CD4-positive, alpha-beta T cell treated with Interleukin-6 for 4 hours (primary cell): ENCODE data around the gene MSANTD3.
"Not testable (repeated sequence)": the region's sequence is repeated elsewhere in the genome, so short reads cannot be mapped to it uniquely, and the experiment has no call there.

ENCODE experiments used
- DNase-seq: peaks from one replicate; pipeline ENCODE4 v3.0.0-alpha.2; 2020; ENCODE audit warnings: mixed read lengths

Gene MSANTD3

DNA sequence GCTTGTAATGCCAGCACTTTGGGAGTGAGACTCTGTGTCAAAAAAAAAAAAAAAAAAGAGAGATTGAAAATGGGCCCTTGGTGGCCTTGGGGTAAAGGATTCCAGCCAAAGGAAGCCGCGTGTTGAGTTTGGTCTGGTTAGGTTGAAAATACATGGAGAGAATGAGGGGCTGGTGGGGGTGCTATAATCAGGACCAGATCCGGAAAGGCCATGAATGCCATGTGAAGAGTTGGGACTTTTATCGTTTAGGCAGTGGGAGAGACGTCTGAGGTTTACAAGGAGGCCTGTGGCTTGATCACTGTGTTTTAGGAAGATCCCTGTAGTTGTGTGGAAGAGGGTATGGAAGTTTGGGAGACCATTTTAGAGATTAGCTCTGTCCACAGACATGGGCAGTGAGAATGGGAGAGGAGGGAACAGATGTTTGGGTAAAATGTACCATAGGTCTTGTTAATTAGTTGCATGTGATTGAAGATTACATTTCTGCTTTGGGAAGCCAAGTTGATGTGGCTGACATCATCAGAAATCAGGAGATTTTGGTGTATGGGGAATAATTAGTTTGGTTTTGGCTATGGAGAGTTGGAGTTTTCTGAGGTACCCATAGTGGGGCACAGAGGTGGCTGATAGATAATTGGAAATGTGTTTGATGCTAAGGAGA is 3.5 kb downstream of the MSANTD3 start:
- DNase-seq, result no peak

DNA sequence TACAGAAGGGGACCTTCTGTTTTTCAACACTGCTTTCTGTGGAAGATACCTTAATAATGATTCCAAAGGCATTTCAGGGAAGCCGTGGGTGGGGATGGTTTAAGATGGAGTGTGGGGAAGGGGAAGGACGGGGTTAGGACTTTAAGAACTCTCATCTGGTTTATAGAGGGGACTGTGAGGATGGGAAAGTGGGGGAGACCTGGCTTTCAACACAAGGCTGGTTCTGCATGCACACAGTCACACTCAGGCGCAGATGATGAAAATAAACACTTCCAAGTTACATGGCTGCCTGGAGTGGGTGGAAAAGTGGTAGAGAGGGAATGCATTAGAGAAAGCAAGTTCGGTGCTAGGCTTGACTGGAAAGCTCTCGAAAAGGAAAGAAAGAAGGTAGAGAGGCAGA is 4.9 kb downstream of the MSANTD3 start:
- no peak for DNase-seq

DNA sequence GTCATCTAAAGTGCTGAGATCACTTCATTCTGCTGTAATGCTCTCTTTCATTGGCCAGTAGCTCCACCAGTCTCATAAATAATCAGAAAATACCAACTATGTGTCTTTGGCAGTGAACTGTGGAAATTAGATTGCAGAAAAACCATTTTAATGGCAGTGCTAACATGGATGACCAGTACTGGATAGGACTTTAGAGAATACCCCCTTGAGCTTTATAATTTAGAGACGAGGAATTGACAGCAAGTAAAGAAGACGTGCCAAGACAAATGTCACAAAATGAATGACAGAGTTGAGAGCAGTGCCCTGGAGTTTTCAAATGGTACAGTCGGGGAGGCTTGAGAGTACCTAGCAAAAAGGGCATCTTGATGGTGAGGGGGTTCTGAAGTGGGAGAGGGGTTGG is 5.8 kb downstream of the MSANTD3 start:
- DNase-seq, result no peak

DNA sequence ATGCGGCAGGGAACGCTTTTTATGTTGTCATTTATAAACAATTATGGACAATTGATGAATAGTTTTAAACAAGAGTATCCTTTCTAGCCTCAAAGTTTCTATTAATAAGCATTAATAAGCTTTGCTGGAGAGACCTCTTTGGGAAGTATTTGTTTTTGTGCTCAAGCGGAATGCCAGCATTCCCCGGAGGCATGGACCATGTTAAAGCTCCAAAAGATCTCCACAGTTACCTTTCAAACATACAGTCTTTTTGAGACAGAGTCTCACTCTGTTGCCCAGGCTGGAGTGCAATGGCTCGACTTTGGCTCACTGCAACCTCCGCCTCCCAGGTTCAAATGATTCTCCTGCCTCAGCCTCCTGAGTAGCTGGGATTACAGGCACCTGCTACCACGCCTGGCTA is 9.6 kb downstream of the MSANTD3 start:
- no peak for DNase-seq

DNA sequence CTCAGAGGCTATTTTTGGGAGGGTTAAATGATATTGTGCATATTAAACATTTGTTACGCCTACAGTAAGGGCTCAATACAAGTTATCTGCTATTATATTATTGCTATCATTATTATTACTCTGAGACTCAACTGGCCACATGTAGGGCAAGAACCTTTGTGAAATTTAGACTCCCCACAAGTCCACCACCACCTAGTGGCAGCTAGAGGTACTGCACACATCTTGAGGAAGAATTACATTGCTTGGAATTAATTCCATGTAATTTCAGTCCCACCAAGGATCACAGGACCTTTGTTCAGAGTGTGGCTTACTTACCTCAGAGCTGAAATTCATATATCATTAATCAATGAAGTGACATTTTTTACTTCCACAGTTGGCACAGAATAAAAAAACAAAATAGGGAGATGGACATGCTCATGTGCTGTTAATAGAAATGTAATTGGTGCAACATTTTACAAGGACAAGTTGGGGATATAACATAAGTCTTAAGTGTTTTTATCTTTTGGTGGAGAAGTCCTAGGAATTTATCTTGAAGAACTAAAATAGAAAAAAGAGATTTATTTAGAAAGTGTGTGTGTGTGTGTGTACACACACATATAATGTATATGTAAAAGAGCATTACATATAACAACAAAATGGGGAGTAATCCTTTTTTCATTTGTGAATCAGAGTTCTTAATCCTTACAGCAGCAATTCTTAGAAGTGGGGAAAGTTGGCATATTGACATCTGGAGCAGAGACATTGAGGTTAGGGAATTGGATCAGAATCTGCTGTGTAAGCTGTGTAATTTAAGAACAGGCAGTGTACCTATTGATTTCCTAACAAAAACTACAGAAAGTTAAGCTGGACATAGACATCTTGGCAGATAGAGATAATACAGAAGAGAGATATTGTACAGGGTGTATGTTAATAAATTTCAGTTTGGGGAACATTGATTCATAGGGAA is 11.2 kb downstream of the MSANTD3 start:
- DNase-seq, result peak; percentile 77

DNA sequence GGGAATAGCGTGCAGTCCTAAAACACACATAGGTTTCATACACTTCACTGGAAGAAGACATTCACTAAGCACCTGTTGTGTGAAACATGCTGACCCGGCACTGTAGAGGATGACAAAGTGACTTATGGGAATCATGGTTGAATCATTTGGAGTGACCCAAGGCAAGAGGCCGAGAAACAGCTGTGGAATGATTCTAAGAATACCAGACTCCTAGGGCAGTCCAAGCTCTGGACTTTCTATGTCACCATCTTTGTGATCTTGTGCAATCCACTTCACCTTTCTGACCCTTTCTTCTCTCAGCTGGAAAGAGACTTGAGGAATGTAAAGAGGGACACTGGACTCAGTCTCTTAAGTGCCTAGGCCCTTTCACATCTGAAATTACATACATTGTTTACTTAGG is 13.1 kb downstream of the MSANTD3 start:
- DNase-seq, result no peak

DNA sequence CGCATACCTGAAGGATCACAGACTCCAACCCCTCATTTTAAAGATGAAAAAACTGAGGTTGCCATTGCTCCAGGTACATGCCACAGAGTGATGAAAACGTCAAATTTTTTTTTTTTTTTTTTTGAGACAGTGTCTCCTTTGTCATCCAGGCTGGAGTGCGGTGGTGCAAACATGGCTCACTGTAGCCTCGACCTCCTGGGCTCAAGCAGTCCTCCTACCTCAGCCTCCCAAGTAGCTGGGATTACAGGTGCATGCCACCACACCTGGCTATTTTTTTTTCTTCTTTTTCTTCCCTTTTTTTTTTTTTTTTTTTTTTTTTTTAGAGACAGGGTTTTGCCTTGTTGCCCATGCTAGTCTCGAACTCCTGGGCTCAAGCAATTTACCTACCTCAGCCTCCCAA is 13.5 kb downstream of the MSANTD3 start:
- not testable (repeated sequence) for DNase-seq

DNA sequence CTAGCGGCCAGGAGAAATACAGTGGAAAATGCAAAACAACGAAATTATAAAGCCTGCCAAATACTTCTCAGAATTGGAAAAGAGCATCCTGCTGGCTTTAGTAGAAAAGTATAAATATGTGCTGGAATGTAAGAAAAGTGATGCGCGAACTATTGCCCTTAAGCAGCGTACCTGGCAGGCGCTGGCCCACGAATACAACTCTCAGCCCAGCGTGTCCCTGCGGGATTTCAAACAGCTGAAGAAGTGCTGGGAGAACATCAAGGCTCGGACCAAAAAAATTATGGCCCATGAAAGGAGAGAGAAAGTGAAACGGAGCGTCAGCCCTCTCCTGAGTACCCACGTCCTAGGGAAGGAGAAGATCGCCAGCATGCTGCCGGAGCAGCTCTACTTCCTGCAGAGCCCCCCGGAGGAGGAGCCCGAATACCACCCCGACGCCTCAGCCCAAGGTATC is 15.0 kb downstream of the MSANTD3 start:
- no peak for DNase-seq

DNA sequence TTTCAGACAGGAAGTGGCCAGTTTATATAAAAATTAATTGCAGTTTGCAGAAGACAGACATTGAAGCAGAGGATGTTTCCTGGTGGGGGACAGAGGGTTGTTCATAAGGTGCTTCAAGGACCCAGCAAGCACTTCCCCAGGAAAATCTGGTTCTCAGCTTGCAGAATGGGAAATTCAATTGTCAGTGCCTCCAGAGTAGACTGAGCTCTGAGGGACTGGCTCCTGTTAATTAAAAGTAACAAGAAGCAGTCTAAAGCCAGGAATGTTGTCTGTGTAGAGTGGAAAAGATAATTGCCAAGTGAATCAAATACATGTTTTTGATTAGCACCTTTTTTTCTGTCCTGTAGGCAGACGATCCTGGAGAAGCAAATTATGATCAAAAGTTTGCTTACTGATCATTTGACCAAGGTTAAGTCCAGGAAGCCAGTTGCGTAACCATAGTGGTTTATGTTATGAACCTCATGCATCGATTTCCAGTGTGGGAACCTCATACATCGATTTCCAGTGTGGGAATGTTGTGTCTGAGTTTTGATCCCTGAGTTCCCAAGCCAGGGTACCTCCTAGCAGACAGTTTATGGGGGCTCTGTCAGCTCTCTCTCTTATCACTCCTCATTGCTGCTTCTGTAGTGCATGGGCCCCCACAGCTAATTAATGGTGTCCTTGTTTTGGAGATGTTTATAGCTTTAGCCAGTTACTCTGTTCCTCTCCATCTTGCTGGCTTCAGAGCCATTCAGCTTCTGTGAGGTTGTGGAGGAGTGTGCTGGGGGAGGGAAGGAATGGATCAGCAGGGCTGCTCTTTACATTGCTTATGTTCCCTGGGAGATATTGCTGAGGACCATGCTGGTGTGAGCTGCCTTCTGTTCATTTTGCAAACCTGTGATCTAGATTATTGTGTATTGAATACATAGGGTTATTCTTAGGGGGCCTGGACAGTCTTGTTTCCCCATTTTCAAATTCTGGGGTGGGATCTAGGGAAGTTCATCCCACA is 17.1 kb downstream of the MSANTD3 start:
- no peak for DNase-seq

DNA sequence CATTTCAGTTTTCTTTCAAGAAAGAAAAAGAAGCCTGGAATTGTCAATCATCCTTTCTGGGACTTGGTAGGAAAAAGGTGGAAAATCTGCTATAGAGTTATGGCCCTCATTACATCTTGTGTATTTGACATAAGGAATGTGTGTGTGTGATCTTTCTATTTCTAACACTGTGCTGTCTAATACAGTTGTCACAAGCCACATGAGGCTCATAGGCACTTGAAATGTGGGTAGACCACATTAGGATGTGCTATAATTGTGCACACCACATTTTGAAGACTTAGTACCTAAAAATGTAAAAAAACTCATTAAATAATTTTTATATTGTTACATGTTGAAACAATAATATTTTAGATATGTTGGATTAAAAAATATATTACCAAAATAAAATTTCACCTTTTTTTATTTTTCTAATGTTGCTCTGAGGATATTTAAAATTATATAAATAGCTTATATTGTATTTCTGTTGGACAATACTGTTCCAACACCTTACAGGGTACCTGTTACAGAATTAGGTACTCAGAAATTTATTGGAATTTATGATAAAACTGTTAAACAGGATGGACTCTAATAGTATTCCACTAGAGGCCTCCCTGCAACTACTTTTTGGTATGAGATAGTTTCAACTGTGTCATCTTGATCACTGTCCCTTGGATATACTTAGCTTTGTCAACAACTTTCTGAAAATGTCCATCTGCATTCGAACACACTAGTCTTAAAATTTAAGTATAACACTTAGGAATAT is 18.4 kb downstream of the MSANTD3 start:
- no peak for DNase-seq

DNA sequence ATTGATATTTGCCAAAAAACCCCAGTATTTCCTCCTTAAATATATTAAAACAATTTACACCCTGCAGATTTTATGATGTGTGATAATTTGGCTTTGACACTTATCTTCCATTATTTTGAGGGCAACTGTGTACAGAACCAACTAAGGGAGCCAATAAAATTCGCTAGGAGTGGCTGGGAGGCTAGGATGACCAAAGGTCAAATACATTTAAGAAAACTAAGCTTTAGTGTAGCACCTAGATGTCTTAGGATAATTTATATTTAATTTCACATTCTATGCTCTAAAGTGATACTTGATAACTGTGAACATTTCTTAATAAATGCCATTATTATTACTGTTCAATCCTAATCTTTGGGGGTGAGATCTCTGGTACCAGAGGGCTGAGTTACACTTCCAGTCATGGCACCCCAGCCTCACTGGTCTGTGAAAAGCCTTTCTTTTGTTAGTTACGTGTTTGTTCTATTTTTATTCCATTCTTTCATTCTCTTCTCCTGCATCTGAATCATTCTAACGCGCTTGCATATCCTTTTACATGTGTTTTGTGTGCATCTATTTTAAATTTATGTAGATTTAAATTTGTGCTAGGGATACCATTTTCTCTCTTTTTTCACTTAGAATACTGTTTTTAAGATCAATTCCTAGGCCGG is 19.1 kb downstream of the MSANTD3 start:
- DNase-seq, result no peak

DNA sequence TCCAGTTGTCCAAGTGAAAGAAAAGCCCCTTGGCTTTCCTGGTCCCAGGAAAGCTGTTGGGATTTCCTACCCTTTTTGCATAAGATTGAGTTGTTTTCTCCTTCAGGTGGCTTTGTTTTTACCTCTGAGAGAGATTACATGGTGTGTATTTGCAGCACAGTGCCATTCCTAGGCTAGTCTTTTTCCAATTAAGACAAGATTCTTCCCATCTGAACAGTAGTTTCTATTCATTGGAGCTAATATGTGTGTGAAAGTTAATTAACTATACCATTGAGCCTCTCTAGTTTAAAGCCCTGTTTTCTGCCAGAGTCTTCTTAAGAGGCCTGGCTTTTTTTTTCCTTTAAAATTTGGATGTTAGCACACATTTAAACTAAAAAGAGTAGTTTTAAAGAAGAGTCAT is 20.1 kb downstream of the MSANTD3 start:
- no peak for DNase-seq

DNA sequence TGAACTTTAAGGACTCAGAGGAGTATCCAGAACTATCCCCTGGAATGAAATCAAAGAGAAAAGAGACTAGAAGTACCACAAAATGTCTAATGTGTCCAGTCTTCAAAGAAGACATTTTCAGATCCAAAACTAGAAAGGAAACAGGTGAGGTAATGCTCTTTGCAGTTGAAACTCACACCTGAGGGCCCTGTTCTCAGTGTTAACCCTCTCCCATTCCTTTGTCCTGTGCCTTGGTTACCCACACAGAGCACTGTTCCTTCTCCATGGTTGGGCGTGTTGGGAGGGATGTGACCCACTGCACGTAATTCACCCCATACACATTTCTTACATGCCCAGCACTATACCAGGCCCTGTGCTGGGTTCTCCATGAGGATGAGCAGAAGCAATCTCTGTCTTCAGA is 21.3 kb downstream of the MSANTD3 start:
- DNase-seq, result no peak

DNA sequence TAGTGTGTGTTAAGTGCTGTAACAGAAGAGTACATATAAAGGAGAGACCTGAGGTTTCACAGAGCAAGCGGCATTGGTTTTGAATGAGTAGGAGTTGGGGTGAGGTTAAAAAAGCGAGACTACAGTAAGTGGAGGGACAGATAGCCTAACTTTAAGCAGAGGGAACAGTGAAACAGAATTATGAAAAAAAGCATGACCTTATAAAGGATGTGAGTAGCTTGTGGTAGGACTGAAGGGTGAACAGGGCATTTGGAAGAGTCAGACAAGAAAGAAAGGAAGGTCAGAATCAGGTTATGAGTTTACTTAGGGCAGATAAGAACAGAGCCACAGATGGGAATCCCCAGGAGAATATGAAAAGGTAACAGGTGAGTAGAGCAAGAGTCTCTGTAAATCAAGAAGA is 22.5 kb downstream of the MSANTD3 start:
- no peak for DNase-seq

DNA sequence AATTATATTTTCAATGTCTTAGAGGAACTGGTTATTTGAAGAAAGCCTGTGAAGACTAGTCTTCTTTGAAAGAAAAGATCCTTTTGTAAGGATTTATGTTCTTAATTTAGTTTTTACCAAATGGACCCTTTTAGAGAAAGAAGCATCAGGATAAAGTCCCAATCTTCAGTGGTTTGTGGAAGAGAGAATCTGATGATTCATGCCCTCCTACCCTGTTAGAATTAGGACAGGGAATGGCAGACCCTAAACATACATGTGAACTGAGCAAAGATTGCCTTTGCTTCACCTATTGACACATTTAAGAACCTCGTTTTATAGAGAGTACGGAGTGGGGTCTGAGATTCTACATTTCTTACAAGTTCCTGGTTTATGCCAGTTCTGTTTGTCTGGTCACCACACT is 26.0 kb downstream of the MSANTD3 start:
- no peak for DNase-seq

DNA sequence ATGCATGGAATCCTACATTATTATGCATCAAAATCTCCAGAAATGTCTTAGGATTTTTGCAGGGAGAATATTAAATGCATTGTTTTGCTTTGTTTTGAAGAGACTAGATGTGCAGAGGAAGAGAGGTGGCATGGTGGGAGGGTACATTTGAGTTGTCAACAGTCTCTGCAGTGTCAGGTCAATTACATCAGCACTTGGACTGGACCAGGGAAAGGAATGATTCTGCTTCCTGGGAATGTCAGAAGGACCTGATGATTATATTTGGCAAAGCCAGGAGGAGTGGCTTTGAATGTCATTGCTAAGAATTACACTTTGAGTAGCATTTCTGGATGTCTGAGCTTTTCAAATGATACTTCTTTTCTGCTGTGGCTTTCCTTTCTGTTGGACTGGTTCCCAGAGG is 28.5 kb downstream of the MSANTD3 start:
- DNase-seq, result no peak

DNA sequence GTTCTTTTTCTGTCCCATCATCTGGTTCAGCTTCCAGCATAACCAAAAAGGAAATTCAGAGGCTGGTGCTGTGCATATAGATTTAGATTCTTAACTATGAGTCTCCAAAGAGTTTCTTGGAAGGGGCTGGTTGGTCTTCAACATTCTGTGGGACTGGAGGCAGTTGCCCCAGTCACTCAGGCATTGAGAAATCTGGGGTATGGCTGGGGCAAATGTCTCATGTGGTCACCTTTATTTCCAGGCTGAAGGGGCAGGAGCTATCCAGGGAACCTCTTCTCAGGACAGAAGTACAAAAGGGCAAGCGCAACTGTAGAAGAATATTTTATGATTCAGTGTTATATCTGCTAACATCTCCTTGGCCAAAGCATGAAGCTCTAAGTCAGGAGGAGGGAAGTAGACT is 30.6 kb downstream of the MSANTD3 start:
- no peak for DNase-seq

DNA sequence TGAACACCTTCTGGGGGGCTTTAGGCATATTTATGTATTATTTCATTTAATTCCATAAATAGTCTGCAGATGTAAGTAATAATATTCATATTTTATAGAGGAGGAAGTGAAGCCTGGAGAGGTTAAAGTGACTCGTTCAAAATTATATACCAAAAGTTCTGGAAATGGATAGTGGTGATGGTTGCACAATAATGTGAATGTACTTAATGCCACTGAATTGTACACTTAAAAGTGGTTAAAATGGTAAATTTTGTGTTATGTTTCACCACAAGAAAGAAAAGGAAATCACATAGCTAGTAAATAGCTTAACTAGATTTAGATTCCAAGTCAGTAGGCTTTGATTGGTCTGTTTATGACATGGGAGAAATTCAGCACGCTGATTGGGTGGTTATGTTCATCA is 33.0 kb downstream of the MSANTD3 start:
- no peak for DNase-seq

DNA sequence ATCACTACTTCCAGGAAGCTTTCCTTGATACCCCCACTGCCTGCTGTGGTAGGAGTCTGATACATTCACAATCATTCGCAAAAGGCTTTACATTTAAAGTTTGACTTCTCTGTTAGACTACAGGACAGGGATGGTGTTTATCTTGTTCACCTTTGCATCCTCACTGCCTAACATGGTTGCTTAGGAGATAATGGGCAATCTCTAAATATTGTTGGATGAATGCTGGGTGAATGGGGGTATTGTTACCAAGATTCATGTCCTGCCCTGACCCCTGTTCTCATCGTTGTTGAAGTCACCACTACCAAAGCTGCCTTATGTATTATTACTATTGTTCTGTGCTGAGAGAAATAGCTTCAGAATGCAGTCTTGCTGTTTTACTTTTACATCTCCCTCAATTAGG is 38.3 kb downstream of the MSANTD3 start:
- no peak for DNase-seq

DNA sequence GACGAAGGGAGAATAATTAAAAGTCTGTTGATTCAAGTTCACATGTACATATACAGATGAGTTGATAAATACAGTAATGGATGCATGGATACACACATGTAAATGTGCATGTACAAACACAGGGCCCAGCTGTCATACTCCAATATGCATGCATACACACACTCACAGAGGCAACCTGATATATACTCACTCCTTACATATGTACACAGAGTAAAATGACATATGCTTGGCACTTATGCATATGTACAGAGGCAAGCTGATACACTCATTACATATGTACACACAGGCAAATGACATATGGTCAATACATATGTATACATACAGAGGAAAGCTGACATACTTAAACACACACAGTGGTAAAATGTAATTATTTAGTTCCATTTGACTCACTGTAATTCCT is 38.8 kb downstream of the MSANTD3 start:
- DNase-seq, result no peak

DNA sequence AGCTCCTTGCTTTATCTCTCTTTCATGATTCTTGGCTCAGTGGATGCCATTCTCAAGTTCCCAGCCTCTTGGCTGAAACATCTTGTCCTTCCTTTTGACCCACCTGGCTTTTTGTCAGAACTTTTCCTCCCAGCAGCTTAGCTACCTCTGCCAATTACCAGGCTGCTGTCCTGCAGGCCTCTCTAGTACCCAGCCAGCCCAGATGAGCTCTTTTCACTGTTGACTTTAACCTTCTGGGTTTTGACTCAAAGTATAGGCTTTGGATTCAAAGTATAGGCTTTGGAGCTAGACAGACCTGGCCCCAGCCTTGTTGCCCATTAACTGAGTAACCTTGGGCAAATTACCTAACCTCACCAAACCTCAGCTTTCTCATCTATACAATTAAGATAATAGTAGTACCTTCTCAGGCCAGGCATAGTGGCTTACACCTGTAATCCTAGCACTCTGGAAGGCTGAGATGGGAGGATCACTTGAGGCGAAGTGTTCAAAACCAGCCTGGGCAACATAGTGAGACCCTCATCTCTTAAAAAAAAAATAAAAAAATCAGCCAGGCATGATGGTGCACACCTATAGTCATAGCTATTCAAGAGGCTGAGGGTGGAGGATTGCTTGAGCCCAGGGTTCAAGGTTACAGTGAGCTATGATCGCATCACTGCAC is 39.4 kb downstream of the MSANTD3 start:
- DNase-seq, result no peak
